Panc1 (cell line): ENCODE data around the gene RBCK1. TPM values are rescaled to one million over a fixed set of nuclear protein-coding genes. Genes with fewer than 3 reads are reported as not detected.

Experiments
- ATAC-seq: fragments of 200-7000 bp; cut with Tn5 transposase; 2 replicates; pipeline ENCODE4 v1.9.1; 2020; ENCODE audit warnings: mild to moderate bottlenecking, moderate library complexity
- BruUV-seq: library from RNA; stranded (reverse); fragments of 400-500 nt; replicated peaks from 2 replicates; lab custom pipeline; 2021; lab: Mats Ljungman, UMichigan
- CTCF ChIA-PET: fragments of 300-600 bp; sonication (Branson Sonifier 250); formaldehyde crosslinking; loops from one replicate; lab custom pipeline; 2022; ENCODE audit warnings: antibody characterized with exemption; lab: Charles Lee
- POLR2A ChIA-PET: fragments of 300-600 bp; sonication (Branson Sonifier 250); formaldehyde crosslinking; loops from one replicate; lab custom pipeline; 2022; ENCODE audit warnings: antibody characterized with exemption; lab: Charles Lee
- DNase-seq: peaks from one replicate; pipeline ENCODE4 v3.0.0-alpha.2; 2010; ENCODE audit warnings: low read depth, low spot score
- H3K27ac ChIP-seq: 2 replicates; pipeline ENCODE4 v1.5.1; 2011; ENCODE audit warnings: mild to moderate bottlenecking, low read length, inconsistent platforms
- H3K27me3 ChIP-seq: fragments of 200-500 bp; sonication (Bioruptor generic); 2 replicates; pipeline ENCODE4 v1.6.0; 2014; ENCODE audit warnings: low read length, inconsistent platforms; ENCODE audit not compliant: control insufficient read depth, insufficient read depth
- H3K36me3 ChIP-seq: fragments of 200-500 bp; sonication (Bioruptor generic); 2 replicates; pipeline ENCODE4 v1.5.1; 2014; ENCODE audit warnings: inconsistent platforms, mild to moderate bottlenecking, low read length, moderate library complexity; ENCODE audit not compliant: control insufficient read depth, insufficient read depth
- H3K4me1 ChIP-seq: 2 replicates; pipeline ENCODE4 v1.5.1; 2011; ENCODE audit warnings: inconsistent platforms, mild to moderate bottlenecking, low read length, moderate library complexity; ENCODE audit not compliant: control insufficient read depth, insufficient read depth
- H3K4me3 ChIP-seq, 2 experiments: 2 replicates each; pipeline ENCODE4 v1.5.1; 2011 to 2012; ENCODE audit warnings: low read depth in 2 of 2, low read length in 2 of 2, mild to moderate bottlenecking in 2 of 2, inconsistent platforms in 1 of 2, moderate library complexity in 1 of 2
- H3K9me3 ChIP-seq: fragments of 200-500 bp; sonication (Bioruptor generic); 2 replicates; pipeline ENCODE4 v1.5.1; 2014; ENCODE audit warnings: low read depth, mild to moderate bottlenecking, inconsistent platforms, low read length, moderate library complexity; ENCODE audit not compliant: control insufficient read depth, insufficient read depth
- POLR2AphosphoS5 ChIP-seq: IDR thresholded peaks from 2 replicates; pipeline ENCODE4 v1.6.1; 2012; ENCODE audit warnings: mild to moderate bottlenecking, low read depth, low read length, moderate library complexity
- SIN3A ChIP-seq: IDR thresholded peaks from 2 replicates; pipeline ENCODE4 v1.6.1; 2012; ENCODE audit warnings: low read depth, mild to moderate bottlenecking, low read length, moderate library complexity, borderline replicate concordance; ENCODE audit not compliant: insufficient read depth
- TCF7L2 ChIP-seq: IDR thresholded peaks from 2 replicates; pipeline ENCODE4 v1.6.1; 2011; ENCODE audit warnings: mild to moderate bottlenecking, low read depth, low read length, inconsistent platforms
- in situ Hi-C: cut with HindIII; loops from 2 replicates; pipeline ENCODE4 v1.10.0; 2016; ENCODE audit warnings: low sequenced_read_pairs, low pct_unique_long_range_greater_than_20kb
- intact Hi-C: fragments of 100-400 bp; cut with micrococcal nuclease; formaldehyde crosslinking; loops from one replicate; pipeline ENCODE4 v1.10.0; 2022; ENCODE audit not compliant: unreplicated experiment
- total RNA-seq: library from RNA; stranded (reverse); gene quantifications from one replicate; pipeline ENCODE4 v1.2.1, GENCODE V29; 2021; ENCODE audit not compliant: unreplicated experiment
- TF ChIP-seq, protein P1 (sequence below), 2 experiments: IDR thresholded peaks; 2 replicates each; pipeline ENCODE4 v1.6.1; 2011 to 2012; ENCODE audit warnings: low read depth in 2 of 2, control low read depth in 1 of 2, low read length in 1 of 2, mild to moderate bottlenecking in 1 of 2, moderate library complexity in 1 of 2; ENCODE audit not compliant: insufficient read depth in 1 of 2
- TF ChIP-seq, protein P2 (sequence below): fragments of 450-650 bp; IDR thresholded peaks from 2 replicates; pipeline ENCODE4 v1.5.1; 2017; ENCODE audit warnings: mild to moderate bottlenecking

RBCK1 gene
- total RNA-seq, 1 experiment from 2014 or later = 97.1 TPM

DNA sequence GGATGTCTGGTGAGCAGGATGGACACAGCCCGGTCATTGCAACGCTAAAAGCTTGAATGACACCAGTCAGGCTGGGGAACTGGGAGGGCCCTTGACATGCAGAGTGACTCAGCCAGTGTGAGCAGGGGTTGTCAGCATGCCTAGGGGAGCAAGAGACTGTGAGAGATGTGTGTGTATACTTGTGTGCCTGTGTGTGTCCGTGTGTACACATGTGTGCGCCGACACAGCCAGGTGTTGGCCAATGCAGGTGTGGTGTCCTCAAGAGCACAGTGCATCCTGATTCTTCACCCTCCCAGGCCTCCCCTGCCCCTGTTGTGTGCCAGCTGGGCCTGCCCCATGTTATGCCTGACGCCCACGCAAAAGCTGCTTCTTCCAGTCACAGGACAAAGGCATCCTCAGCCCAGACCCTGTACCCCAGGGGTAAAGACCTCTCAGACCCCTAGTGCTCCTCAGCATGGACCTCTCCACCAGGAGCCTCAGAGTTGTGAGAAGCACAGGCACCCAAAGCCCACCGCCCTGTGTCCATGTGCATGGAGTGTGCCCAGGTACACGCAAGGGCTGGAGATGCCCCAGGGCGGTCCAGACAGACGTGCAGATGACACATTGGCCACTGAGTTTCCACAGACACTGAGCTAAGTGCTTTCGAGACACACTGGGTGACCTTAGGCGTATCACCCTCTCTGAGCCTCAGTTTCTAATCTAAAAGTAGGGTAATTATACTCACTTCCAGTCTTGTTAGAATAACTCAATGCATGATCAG lies 44.6 kb upstream of the RBCK1 start:
- Histone ChIP-seq H3K36me3 (no peaks in the 10 kb centered on the region), H3K4me1 (peaks cover 24% of the 10 kb centered on the region), H3K27me3 (no peaks in the 10 kb centered on the region), H3K9me3 (no peaks in the 10 kb centered on the region), H3K4me3 (no peak overlapping the region), H3K27ac (peak overlapping the region; percentile 48; the same call in 1 of the 2 replicates)
- intact Hi-C loops = no loop called here
- in situ Hi-C loops = no loop called here
- DNase-seq (no peak), ATAC-seq (peak; percentile 64)
- ChIA-PET POLR2A (interaction anchor here (1.0 kb wide), 1 partner anchor 30 kb away, joined by 3 read pairs; no protein-coding TSS in a partner anchor), CTCF (no interaction called here)
- no TSS peak for BruUV-seq
- TF ChIP-seq POLR2AphosphoS5 = no peak
- TF ChIP-seq, protein P1, sequence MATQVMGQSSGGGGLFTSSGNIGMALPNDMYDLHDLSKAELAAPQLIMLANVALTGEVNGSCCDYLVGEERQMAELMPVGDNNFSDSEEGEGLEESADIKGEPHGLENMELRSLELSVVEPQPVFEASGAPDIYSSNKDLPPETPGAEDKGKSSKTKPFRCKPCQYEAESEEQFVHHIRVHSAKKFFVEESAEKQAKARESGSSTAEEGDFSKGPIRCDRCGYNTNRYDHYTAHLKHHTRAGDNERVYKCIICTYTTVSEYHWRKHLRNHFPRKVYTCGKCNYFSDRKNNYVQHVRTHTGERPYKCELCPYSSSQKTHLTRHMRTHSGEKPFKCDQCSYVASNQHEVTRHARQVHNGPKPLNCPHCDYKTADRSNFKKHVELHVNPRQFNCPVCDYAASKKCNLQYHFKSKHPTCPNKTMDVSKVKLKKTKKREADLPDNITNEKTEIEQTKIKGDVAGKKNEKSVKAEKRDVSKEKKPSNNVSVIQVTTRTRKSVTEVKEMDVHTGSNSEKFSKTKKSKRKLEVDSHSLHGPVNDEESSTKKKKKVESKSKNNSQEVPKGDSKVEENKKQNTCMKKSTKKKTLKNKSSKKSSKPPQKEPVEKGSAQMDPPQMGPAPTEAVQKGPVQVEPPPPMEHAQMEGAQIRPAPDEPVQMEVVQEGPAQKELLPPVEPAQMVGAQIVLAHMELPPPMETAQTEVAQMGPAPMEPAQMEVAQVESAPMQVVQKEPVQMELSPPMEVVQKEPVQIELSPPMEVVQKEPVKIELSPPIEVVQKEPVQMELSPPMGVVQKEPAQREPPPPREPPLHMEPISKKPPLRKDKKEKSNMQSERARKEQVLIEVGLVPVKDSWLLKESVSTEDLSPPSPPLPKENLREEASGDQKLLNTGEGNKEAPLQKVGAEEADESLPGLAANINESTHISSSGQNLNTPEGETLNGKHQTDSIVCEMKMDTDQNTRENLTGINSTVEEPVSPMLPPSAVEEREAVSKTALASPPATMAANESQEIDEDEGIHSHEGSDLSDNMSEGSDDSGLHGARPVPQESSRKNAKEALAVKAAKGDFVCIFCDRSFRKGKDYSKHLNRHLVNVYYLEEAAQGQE (IDR thresholded peaks at IDR 0.05; ENCODE audit: insufficient read depth in 1 of 2, low read depth in 2 of 2, low read length in 1 of 2) = no peak
- no peak for TF ChIP-seq SIN3A
- TF ChIP-seq, protein P2, sequence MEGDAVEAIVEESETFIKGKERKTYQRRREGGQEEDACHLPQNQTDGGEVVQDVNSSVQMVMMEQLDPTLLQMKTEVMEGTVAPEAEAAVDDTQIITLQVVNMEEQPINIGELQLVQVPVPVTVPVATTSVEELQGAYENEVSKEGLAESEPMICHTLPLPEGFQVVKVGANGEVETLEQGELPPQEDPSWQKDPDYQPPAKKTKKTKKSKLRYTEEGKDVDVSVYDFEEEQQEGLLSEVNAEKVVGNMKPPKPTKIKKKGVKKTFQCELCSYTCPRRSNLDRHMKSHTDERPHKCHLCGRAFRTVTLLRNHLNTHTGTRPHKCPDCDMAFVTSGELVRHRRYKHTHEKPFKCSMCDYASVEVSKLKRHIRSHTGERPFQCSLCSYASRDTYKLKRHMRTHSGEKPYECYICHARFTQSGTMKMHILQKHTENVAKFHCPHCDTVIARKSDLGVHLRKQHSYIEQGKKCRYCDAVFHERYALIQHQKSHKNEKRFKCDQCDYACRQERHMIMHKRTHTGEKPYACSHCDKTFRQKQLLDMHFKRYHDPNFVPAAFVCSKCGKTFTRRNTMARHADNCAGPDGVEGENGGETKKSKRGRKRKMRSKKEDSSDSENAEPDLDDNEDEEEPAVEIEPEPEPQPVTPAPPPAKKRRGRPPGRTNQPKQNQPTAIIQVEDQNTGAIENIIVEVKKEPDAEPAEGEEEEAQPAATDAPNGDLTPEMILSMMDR = no peak
- TF ChIP-seq TCF7L2 = no peak

GRCh38 chr20:364905-365794 lies 42.9 kb upstream of the RBCK1 start:
- Histone ChIP-seq H3K9me3 (no peaks in the 10 kb centered on the region), H3K36me3 (no peaks in the 10 kb centered on the region), H3K4me3 (no peak overlapping the region), H3K27ac (peak overlapping the region; percentile 54; the same call in 1 of the 2 replicates), H3K4me1 (peaks cover 24% of the 10 kb centered on the region), H3K27me3 (no peaks in the 10 kb centered on the region)
- TF ChIP-seq, protein P2 = no peak
- TF ChIP-seq TCF7L2 (no peak), POLR2AphosphoS5 (no peak), SIN3A (no peak)
- TF ChIP-seq, protein P1 (IDR thresholded peaks at IDR 0.05; ENCODE audit: insufficient read depth in 1 of 2, low read depth in 2 of 2, low read length in 1 of 2) = no peak
- ChIA-PET CTCF (interaction anchor here (0.7 kb wide), 1 partner anchor 67 kb away, joined by 6 read pairs; no protein-coding TSS in a partner anchor), POLR2A (no interaction called here)
- ATAC-seq = peak; percentile 63
- DNase-seq = no peak
- in situ Hi-C loops (no loop called here), intact Hi-C loops (no loop called here)
- BruUV-seq = no TSS peak
